ENCODE results near the gene GAB1. TPM values are rescaled to one million over a fixed set of nuclear protein-coding genes. Genes with fewer than 3 reads are reported as not detected.

Gene GAB1
- total and polyA plus RNA-seq, 2 of the 8 experiments (the other 6 are each of a cell fraction or from before 2014, with no cell fraction given): 6.8 to 21.3 TPM

DNA sequence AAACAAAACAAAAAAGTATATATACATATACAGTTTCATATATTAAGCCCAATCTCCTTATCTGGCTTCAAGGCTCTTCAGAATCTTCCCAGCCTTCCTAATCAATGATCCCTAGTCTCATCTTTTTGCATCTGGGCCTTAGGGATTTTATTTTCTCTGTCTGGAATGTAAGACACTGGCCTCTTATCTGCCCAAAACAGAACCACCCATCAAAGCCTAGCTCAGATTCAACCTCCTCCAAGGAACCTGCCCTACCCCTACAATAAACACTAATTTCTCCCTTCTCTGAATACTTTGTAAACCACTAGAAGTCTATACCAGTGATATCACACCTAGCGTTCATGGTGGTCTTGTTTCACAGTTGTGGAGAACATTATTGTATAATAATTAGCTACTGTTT is 23.2 kb upstream of the GAB1 start (continued):
- TF ChIP-seq, protein P1, sequence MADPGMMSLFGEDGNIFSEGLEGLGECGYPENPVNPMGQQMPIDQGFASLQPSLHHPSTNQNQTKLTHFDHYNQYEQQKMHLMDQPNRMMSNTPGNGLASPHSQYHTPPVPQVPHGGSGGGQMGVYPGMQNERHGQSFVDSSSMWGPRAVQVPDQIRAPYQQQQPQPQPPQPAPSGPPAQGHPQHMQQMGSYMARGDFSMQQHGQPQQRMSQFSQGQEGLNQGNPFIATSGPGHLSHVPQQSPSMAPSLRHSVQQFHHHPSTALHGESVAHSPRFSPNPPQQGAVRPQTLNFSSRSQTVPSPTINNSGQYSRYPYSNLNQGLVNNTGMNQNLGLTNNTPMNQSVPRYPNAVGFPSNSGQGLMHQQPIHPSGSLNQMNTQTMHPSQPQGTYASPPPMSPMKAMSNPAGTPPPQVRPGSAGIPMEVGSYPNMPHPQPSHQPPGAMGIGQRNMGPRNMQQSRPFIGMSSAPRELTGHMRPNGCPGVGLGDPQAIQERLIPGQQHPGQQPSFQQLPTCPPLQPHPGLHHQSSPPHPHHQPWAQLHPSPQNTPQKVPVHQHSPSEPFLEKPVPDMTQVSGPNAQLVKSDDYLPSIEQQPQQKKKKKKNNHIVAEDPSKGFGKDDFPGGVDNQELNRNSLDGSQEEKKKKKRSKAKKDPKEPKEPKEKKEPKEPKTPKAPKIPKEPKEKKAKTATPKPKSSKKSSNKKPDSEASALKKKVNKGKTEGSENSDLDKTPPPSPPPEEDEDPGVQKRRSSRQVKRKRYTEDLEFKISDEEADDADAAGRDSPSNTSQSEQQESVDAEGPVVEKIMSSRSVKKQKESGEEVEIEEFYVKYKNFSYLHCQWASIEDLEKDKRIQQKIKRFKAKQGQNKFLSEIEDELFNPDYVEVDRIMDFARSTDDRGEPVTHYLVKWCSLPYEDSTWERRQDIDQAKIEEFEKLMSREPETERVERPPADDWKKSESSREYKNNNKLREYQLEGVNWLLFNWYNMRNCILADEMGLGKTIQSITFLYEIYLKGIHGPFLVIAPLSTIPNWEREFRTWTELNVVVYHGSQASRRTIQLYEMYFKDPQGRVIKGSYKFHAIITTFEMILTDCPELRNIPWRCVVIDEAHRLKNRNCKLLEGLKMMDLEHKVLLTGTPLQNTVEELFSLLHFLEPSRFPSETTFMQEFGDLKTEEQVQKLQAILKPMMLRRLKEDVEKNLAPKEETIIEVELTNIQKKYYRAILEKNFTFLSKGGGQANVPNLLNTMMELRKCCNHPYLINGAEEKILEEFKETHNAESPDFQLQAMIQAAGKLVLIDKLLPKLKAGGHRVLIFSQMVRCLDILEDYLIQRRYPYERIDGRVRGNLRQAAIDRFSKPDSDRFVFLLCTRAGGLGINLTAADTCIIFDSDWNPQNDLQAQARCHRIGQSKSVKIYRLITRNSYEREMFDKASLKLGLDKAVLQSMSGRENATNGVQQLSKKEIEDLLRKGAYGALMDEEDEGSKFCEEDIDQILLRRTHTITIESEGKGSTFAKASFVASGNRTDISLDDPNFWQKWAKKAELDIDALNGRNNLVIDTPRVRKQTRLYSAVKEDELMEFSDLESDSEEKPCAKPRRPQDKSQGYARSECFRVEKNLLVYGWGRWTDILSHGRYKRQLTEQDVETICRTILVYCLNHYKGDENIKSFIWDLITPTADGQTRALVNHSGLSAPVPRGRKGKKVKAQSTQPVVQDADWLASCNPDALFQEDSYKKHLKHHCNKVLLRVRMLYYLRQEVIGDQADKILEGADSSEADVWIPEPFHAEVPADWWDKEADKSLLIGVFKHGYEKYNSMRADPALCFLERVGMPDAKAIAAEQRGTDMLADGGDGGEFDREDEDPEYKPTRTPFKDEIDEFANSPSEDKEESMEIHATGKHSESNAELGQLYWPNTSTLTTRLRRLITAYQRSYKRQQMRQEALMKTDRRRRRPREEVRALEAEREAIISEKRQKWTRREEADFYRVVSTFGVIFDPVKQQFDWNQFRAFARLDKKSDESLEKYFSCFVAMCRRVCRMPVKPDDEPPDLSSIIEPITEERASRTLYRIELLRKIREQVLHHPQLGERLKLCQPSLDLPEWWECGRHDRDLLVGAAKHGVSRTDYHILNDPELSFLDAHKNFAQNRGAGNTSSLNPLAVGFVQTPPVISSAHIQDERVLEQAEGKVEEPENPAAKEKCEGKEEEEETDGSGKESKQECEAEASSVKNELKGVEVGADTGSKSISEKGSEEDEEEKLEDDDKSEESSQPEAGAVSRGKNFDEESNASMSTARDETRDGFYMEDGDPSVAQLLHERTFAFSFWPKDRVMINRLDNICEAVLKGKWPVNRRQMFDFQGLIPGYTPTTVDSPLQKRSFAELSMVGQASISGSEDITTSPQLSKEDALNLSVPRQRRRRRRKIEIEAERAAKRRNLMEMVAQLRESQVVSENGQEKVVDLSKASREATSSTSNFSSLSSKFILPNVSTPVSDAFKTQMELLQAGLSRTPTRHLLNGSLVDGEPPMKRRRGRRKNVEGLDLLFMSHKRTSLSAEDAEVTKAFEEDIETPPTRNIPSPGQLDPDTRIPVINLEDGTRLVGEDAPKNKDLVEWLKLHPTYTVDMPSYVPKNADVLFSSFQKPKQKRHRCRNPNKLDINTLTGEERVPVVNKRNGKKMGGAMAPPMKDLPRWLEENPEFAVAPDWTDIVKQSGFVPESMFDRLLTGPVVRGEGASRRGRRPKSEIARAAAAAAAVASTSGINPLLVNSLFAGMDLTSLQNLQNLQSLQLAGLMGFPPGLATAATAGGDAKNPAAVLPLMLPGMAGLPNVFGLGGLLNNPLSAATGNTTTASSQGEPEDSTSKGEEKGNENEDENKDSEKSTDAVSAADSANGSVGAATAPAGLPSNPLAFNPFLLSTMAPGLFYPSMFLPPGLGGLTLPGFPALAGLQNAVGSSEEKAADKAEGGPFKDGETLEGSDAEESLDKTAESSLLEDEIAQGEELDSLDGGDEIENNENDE (IDR thresholded peaks at IDR 0.05; ENCODE audit: insufficient replicate concordance, low read length): no peak
- TF ChIP-seq ATF3 (IDR thresholded peaks at IDR 0.05; ENCODE audit: insufficient read depth, low read depth, low read length) (no peak), TAF1 (IDR thresholded peaks at IDR 0.05; ENCODE audit: low read depth, low read length) (no peak), NANOG (IDR thresholded peaks at IDR 0.05; ENCODE audit: insufficient read depth, low read depth, low read length, poor library complexity, severe bottlenecking) (no peak), HDAC6 (IDR thresholded peaks at IDR 0.05; ENCODE audit: low read depth, low read length) (no peak), CHD1 (IDR thresholded peaks at IDR 0.05; ENCODE audit: low read depth, low read length) (no peak), POLR2AphosphoS5 (IDR thresholded peaks at IDR 0.05; ENCODE audit: low read depth, low read length) (no peak), BRCA1 (IDR thresholded peaks at IDR 0.05; ENCODE audit: low read depth, low read length) (no peak)
- TF ChIP-seq, protein P2, sequence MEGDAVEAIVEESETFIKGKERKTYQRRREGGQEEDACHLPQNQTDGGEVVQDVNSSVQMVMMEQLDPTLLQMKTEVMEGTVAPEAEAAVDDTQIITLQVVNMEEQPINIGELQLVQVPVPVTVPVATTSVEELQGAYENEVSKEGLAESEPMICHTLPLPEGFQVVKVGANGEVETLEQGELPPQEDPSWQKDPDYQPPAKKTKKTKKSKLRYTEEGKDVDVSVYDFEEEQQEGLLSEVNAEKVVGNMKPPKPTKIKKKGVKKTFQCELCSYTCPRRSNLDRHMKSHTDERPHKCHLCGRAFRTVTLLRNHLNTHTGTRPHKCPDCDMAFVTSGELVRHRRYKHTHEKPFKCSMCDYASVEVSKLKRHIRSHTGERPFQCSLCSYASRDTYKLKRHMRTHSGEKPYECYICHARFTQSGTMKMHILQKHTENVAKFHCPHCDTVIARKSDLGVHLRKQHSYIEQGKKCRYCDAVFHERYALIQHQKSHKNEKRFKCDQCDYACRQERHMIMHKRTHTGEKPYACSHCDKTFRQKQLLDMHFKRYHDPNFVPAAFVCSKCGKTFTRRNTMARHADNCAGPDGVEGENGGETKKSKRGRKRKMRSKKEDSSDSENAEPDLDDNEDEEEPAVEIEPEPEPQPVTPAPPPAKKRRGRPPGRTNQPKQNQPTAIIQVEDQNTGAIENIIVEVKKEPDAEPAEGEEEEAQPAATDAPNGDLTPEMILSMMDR (IDR thresholded peaks at IDR 0.05; ENCODE audit: control extremely low read depth in 1 of 3, insufficient read depth in 1 of 3, low read depth in 1 of 3, low read length in 3 of 3): no peak
